ENCODE data around the gene CAMTA1.

DNA sequence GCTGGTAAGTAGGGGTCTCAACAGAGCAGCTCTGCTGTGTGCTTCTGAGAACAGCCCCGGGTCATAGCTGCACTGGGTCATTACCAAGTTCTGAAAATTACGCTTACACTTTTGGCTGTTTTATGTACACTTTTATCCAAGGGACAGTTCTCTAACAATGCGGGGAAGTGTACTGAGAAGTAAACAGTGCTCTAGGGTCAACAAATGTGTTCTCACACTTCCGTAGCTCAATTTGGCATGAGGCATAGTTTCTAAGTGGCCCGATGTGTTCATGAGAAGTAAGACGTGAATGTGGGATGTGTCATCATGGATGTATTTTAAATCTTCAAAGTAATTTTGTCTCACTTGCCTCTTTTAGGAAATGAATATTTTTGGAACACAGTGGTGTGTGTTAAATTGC, 975.0 kb downstream of the CAMTA1 start:
- TF ChIP-seq CTCF (IDR thresholded peaks at IDR 0.05) (no peak), POLR2A (IDR thresholded peaks at IDR 0.05) (no peak), POLR2AphosphoS5 (IDR thresholded peaks at IDR 0.05; ENCODE audit: insufficient read depth in 1 of 2, low read depth in 1 of 2) (no peak)
